ENCODE data around the gene RFT1.

The RFT1 gene

DNA sequence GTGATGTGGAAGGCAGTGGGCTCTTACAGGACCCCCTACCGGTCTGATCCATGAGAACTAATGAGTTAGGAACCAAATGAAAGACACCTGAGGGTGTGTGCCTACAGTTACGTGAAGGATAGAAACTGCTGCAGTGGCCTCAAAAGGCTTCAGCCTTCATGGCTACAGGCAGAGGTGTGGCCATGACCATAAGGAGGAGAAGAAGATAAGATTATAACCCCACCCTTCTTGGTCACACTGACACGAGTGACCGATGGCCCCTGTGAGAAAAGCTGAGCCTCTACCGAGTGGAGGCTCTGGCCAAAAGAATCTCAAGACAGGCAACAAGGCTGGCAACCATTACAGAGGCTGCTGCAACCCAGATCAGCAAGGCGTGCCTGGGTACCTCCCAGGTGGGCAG is 6.3 kb downstream of the RFT1 start:
- peak overlapping the region; percentile 61 for H3K27ac ChIP-seq (replicated peaks)
- no peak for TF ChIP-seq GABPA (IDR thresholded peaks at IDR 0.05; ENCODE audit: low read depth)
- TF ChIP-seq, protein P1, sequence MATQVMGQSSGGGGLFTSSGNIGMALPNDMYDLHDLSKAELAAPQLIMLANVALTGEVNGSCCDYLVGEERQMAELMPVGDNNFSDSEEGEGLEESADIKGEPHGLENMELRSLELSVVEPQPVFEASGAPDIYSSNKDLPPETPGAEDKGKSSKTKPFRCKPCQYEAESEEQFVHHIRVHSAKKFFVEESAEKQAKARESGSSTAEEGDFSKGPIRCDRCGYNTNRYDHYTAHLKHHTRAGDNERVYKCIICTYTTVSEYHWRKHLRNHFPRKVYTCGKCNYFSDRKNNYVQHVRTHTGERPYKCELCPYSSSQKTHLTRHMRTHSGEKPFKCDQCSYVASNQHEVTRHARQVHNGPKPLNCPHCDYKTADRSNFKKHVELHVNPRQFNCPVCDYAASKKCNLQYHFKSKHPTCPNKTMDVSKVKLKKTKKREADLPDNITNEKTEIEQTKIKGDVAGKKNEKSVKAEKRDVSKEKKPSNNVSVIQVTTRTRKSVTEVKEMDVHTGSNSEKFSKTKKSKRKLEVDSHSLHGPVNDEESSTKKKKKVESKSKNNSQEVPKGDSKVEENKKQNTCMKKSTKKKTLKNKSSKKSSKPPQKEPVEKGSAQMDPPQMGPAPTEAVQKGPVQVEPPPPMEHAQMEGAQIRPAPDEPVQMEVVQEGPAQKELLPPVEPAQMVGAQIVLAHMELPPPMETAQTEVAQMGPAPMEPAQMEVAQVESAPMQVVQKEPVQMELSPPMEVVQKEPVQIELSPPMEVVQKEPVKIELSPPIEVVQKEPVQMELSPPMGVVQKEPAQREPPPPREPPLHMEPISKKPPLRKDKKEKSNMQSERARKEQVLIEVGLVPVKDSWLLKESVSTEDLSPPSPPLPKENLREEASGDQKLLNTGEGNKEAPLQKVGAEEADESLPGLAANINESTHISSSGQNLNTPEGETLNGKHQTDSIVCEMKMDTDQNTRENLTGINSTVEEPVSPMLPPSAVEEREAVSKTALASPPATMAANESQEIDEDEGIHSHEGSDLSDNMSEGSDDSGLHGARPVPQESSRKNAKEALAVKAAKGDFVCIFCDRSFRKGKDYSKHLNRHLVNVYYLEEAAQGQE (IDR thresholded peaks at IDR 0.05; ENCODE audit: insufficient replicate concordance, low read depth) = no peak
- TF ChIP-seq, protein P2, sequence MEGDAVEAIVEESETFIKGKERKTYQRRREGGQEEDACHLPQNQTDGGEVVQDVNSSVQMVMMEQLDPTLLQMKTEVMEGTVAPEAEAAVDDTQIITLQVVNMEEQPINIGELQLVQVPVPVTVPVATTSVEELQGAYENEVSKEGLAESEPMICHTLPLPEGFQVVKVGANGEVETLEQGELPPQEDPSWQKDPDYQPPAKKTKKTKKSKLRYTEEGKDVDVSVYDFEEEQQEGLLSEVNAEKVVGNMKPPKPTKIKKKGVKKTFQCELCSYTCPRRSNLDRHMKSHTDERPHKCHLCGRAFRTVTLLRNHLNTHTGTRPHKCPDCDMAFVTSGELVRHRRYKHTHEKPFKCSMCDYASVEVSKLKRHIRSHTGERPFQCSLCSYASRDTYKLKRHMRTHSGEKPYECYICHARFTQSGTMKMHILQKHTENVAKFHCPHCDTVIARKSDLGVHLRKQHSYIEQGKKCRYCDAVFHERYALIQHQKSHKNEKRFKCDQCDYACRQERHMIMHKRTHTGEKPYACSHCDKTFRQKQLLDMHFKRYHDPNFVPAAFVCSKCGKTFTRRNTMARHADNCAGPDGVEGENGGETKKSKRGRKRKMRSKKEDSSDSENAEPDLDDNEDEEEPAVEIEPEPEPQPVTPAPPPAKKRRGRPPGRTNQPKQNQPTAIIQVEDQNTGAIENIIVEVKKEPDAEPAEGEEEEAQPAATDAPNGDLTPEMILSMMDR (IDR thresholded peaks at IDR 0.05; ENCODE audit: insufficient read depth, low read length) = no peak
- no peak for TF ChIP-seq SPI1 (IDR thresholded peaks at IDR 0.05; ENCODE audit: borderline replicate concordance, low read depth)
- TF ChIP-seq POLR2AphosphoS5 (IDR thresholded peaks at IDR 0.05; ENCODE audit: low read depth) = no peak
- no peak for DNase-seq (ENCODE audit: low read depth in 1 of 2, low spot score in 1 of 2)

DNA sequence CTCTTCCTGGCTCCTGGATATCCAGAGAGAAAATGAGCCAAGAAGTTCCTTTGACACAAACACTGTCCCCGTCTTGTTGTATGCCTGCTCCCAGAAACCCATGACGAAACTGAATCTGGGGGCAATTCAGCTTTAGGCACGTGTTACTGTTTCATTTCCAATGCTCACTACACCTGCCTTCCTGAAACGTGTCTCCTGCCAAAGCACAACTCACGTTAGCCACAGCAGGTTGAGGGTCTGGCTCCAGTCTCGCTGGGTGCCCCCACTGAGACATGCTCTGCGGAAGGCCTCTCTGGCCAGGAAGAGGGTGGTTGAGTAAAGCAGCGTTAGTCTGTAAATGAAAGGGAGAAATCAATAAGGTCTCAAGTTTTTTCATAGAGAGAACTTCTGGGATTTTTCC is 6.7 kb downstream of the RFT1 start:
- Histone ChIP-seq H3K27ac (replicated peaks) (peak overlapping the region; percentile 61), H3K27me3 (ENCODE audit: insufficient read depth, poor library complexity, severe bottlenecking) (no peaks in the 10 kb centered on the region), H3K4me3 (replicated peaks; ENCODE audit: insufficient read depth, low read length) (no peak overlapping the region)
- TF ChIP-seq, protein P1 (IDR thresholded peaks at IDR 0.05; ENCODE audit: insufficient replicate concordance, low read depth) = no peak
- TF ChIP-seq SPI1 (IDR thresholded peaks at IDR 0.05; ENCODE audit: borderline replicate concordance, low read depth) (no peak), POLR2AphosphoS5 (IDR thresholded peaks at IDR 0.05; ENCODE audit: low read depth) (no peak), GABPA (IDR thresholded peaks at IDR 0.05; ENCODE audit: low read depth) (no peak)
- TF ChIP-seq, protein P2 (IDR thresholded peaks at IDR 0.05; ENCODE audit: insufficient read depth, low read length) = no peak
- no peak for DNase-seq (ENCODE audit: low read depth in 1 of 2, low spot score in 1 of 2)

More for the DNA sequence above, 6.3 kb downstream of the RFT1 start:
- Histone ChIP-seq H3K27me3 (ENCODE audit: insufficient read depth, poor library complexity, severe bottlenecking) (no peaks in the 10 kb centered on the region), H3K4me3 (replicated peaks; ENCODE audit: insufficient read depth, low read length) (no peak overlapping the region)

DNA sequence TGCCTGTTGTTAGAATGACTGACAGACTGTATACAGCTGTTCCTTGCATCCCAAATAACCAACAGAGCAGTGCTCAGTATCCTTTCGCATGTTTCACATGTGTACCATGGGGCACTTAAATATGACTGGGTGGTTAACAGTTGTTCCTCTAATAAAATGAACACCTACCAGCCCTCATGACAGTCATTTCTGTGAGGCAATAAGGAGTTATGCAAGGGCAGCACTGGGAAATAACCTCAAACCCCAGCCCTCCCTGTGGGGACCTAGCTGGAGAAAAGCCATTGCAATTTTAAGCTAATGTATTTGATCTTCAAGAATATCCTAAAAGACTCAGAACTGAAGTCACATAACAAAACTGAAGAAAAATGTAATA is 7.3 kb downstream of the RFT1 start:
- DNase-seq (ENCODE audit: low read depth in 1 of 2, low spot score in 1 of 2) = peak; percentile 69 to 95
- TF ChIP-seq, protein P2 (IDR thresholded peaks at IDR 0.05; ENCODE audit: insufficient read depth, low read length) = no peak
- TF ChIP-seq, protein P1 (IDR thresholded peaks at IDR 0.05; ENCODE audit: insufficient replicate concordance, low read depth) = peak; percentile 28
- TF ChIP-seq POLR2AphosphoS5 (IDR thresholded peaks at IDR 0.05; ENCODE audit: low read depth) = peak; percentile 60; the same call in 1 of the 2 replicates
- no peak for TF ChIP-seq GABPA (IDR thresholded peaks at IDR 0.05; ENCODE audit: low read depth)
- peak; percentile 9; the same call in 1 of the 2 replicates for TF ChIP-seq SPI1 (IDR thresholded peaks at IDR 0.05; ENCODE audit: borderline replicate concordance, low read depth)
- H3K27ac ChIP-seq (replicated peaks) = peak overlapping the region; percentile 61
- no peak overlapping the region for H3K4me3 ChIP-seq (replicated peaks; ENCODE audit: insufficient read depth, low read length)
- H3K27me3 ChIP-seq (ENCODE audit: insufficient read depth, poor library complexity, severe bottlenecking) = no peaks in the 10 kb centered on the region

All from HL-60 (cell line).